Measurements from ENCODE around the gene MYOZ3.

Gene MYOZ3

DNA sequence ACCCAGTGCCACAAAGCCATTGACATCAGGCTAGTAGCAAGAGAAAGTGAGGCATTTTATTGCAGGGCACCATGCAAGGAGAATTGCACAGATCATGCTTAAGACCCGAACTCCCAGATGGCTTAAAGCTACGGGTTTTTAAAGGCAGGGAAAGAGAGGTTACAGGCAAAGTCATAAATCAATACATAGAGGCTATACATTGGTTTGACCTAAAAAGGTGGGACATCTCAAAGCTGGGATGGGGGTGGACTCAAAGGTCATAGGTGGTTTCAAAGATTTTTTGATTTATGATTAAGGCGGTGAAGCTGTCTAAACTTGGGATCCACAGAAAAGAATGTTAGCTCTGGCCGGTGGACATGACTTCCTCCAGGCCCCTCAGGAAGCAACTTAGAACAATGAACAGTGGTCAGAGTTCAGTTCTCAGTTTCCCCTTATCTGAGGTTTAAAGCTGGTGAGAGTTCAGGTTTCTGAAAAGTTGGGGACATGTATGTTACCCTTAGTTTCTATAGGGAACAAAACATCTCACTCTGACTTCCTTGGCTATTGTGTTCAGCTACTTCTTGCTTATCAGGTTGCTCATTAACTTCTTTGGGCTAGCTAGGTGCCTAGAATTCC is 45.8 kb downstream of the MYOZ3 start:
- no peak for DNase-seq

- DNase-seq, result no peak
These were observed 49.1 kb downstream of the MYOZ3 start for GRCh38 chr5:150710165-150710564.

DNA sequence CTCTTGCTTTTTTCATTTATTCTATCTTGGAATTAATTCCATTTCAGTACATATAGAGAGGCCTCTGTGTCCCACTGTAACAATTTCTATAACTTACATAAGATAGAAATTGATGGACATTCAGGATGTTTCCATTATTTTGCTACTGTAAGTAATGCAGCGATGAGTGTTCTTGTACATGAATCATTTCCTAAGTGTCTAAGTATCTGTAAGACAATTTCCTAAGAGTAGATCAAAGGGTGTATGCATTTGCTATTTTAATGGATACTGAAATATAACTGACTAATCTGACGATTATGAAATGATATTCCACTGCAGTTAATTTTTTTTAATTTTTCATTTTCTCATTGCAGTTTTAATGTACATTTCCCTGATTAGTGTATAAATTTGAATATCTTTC is 62.8 kb downstream of the MYOZ3 start:
- no peak for DNase-seq

All from effector CD8-positive, alpha-beta T cell (primary cell).